Measurements from ENCODE around the gene TBC1D16.

DNA sequence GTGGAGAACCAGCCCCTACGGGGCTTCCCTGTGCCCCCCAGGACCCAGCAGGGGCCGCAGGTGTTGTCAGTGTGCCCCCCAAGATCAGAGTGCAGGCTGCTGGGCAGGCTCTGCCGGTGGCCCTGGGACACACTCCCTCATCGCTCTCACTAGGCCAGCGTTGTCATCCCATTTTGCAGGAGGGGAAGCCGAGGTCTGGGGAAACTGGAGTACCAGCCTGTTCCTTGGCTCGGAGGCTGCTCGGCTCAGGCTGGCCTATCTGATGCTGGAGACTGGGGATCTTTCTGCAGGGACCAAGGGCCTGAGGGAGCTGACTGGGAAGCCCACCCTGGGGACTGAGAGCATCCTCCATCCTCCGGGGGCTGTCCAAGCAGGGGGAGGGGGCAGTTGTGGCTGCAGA, 122.2 kb downstream of the TBC1D16 start:
- no peak for TF ChIP-seq POLR2A (IDR thresholded peaks at IDR 0.05)
- TF ChIP-seq, protein P1, sequence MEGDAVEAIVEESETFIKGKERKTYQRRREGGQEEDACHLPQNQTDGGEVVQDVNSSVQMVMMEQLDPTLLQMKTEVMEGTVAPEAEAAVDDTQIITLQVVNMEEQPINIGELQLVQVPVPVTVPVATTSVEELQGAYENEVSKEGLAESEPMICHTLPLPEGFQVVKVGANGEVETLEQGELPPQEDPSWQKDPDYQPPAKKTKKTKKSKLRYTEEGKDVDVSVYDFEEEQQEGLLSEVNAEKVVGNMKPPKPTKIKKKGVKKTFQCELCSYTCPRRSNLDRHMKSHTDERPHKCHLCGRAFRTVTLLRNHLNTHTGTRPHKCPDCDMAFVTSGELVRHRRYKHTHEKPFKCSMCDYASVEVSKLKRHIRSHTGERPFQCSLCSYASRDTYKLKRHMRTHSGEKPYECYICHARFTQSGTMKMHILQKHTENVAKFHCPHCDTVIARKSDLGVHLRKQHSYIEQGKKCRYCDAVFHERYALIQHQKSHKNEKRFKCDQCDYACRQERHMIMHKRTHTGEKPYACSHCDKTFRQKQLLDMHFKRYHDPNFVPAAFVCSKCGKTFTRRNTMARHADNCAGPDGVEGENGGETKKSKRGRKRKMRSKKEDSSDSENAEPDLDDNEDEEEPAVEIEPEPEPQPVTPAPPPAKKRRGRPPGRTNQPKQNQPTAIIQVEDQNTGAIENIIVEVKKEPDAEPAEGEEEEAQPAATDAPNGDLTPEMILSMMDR (IDR thresholded peaks at IDR 0.05), result no peak

Data from right lobe of liver (tissue), 4 donors.